GM19099 (cell line): ENCODE results near the gene TC2N.

Experiments used
- POLR2A ChIP-seq: IDR thresholded peaks from 3 replicates; pipeline ENCODE4 v1.6.1; 2011; ENCODE audit warnings: low read depth; ENCODE audit not compliant: insufficient read length; ENCODE audit errors: extremely low read depth

The TC2N gene

GRCh38 chr14:91834571-91834970, 32.8 kb downstream of the TC2N start:
- no peak for TF ChIP-seq POLR2A

GRCh38 chr14:91831337-91831736, 36.0 kb downstream of the TC2N start:
- no peak for TF ChIP-seq POLR2A

GRCh38 chr14:91830777-91831176, 36.6 kb downstream of the TC2N start:
- TF ChIP-seq POLR2A, result no peak

GRCh38 chr14:91829511-91829910, 37.8 kb downstream of the TC2N start:
- no peak for TF ChIP-seq POLR2A

- TF ChIP-seq POLR2A, result no peak
Measured at GRCh38 chr14:91827746-91828145, 39.6 kb downstream of the TC2N start.

GRCh38 chr14:91817566-91818325, 49.6 kb downstream of the TC2N start:
- no peak for TF ChIP-seq POLR2A

- TF ChIP-seq POLR2A, result no peak
Measured at GRCh38 chr14:91814317-91814716, 53.0 kb downstream of the TC2N start.

DNA sequence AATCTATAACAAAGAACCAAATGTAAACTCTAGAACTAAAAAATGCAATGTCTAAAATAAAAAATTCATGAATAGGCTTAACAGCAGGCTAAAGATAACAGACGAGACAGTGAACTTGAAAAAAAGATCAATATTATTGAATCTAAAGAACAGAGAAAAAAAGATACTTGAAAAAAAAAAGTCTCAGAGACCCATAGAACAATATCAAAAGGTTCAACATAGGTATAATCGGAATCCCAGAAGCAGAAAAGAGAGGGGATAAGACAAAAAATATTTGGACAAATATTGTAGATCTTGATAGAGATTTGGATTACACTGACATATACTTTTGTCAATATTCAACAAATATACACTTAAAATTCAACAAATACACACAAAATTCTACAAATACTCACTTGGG, 56.6 kb downstream of the TC2N start:
- TF ChIP-seq POLR2A, result no peak

- TF ChIP-seq POLR2A, result no peak
Measured at GRCh38 chr14:91806716-91807115, 60.6 kb downstream of the TC2N start.

DNA sequence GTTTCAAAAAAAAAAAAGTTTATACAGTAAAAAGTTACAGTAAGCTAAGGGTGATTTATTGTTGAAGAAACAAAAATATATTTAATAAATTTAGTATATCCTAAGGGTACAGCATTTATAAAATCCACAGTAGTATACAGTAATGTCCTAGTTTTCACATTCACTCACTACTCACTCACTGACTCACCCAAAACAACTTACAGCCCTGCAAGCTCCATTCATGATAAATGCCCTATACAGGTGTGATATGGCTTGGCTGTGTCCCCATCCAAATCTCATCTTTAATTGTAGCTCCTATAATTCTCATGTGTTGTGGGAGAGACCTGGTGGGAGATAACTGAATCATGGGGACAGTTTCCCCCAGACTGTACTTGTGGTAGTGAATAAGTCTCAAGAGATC, 61.7 kb downstream of the TC2N start:
- no peak for TF ChIP-seq POLR2A

- TF ChIP-seq POLR2A, result no peak
Measured at GRCh38 chr14:91801358-91801757, 66.0 kb downstream of the TC2N start.

GRCh38 chr14:91796617-91797347, 70.6 kb downstream of the TC2N start:
- no peak for TF ChIP-seq POLR2A

DNA sequence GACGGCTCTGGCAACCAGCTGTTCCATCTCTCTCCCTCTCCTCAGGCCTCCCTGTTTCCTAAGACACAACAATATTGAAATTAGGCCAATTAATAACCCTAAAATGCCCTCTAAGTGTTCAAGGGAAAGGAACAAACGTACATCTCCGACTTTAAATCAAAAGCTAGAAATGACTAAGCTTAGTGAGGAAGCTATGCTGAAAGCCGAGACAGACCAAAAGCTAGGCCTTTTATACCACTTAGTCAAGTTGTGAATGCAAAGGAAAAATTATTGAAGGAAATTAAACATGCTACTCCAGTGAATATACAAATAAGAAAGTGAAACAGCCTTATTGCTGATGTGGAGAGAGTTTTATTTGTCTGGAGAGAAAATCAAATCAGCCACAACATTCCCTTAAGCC, 73.6 kb downstream of the TC2N start:
- TF ChIP-seq POLR2A, result no peak

GRCh38 chr14:91786188-91786587, 81.1 kb downstream of the TC2N start:
- no peak for TF ChIP-seq POLR2A

DNA sequence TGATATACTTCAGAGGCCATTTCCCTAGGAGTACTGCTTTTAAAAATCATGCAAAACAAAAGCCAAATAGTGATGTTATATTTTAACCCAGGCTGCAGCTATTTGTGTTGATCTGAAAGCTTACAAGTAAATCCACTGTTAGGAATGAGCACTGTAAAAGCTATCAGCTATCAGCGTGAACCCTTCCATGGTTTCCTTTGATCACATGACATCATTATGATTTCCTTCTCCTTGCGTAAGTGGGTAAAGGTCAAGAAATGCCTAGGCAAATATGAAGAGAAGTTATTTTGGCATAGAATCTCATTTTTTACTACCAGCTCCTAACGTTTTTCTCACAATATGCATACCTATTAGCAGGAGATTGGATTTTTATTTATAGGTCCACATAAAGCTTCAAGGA, 86.9 kb downstream of the TC2N start:
- no peak for TF ChIP-seq POLR2A

DNA sequence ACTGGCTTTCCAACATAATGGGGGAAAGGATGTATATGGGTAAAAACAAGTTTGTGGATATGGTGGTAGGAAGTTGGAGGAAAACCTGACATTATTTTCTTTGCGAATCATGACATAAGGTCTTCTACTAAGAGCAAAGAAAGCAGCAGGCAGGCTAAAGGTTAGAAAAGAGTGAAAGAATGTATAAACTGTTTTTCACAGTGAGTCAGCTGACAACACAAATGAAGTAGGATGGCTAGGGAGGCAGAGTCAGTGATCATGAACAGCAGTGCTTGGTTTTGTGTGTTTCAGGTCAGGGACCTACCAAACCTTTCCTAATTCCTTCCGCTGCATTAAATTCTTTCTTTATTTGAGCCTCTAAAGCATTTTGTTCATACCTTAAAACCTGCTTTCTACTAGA, 89.1 kb downstream of the TC2N start:
- no peak for TF ChIP-seq POLR2A
